Colonic mucosa (tissue), 4 donors: ENCODE measurements around the gene ORC2. TPM values are rescaled to one million over a fixed set of nuclear protein-coding genes. Genes with fewer than 3 reads are reported as not detected.
"Not testable (repeated sequence)": the region's sequence is repeated elsewhere in the genome, so short reads cannot be mapped to it uniquely, and the experiment has no call there.

Experiments
- DNase-seq: peaks from one replicate; pipeline ENCODE4 v3.0.0-alpha.2; 2020
- H3K27ac ChIP-seq: fragments of 200-600 bp; one replicate; pipeline ENCODE4 v1.8.0; 2021
- H3K27me3 ChIP-seq: fragments of 200-600 bp; one replicate; pipeline ENCODE4 v1.8.0; 2021
- H3K36me3 ChIP-seq: fragments of 200-600 bp; one replicate; pipeline ENCODE4 v1.8.0; 2021
- H3K4me1 ChIP-seq: fragments of 200-600 bp; one replicate; pipeline ENCODE4 v1.8.0; 2021; ENCODE audit warnings: mild to moderate bottlenecking
- H3K4me3 ChIP-seq: fragments of 200-600 bp; one replicate; pipeline ENCODE4 v1.8.0; 2021
- H3K9ac ChIP-seq, 2 donors: one replicate each; pipeline ENCODE4 v1.7.0; 2013; ENCODE audit warnings: control low read depth in 2 of 2, low read depth in 2 of 2, low read length in 2 of 2
- H3K9me3 ChIP-seq: fragments of 200-600 bp; one replicate; pipeline ENCODE4 v1.8.0; 2021
- CTCF ChIP-seq: fragments of 200-600 bp; IDR thresholded peaks from one replicate; pipeline ENCODE4 v1.8.0; 2022; ENCODE audit warnings: antibody characterized with exemption, mild to moderate bottlenecking
- intact Hi-C: fragments of 100-400 bp; cut with DNase I; formaldehyde crosslinking; loops from one replicate; pipeline ENCODE4 v1.14.1; 2022
- total RNA-seq, 2 donors: library from RNA; stranded (reverse); fragmentation: NEBNext Ultra II Directional in 1 of 2; extraction: Animal tissue kit (Norgen Biotek cat#: 25700) in 1 of 2; gene quantifications; one replicate each; pipeline ENCODE4 v1.2.1, GENCODE V29; 2021
- donor health status: healthy.
- donor health status: DM: no; HTN: no; CAD: no.
- donor health status: DM: no; HTN: no; CAD: no.

Gene ORC2
- total RNA-seq, 2 donors from 2014 or later = 36.4 to 39.0 TPM

- intact Hi-C loops = no loop called here
- no peak for DNase-seq
- no peaks in the 10 kb centered on the region for H3K27me3 ChIP-seq
- H3K9ac ChIP-seq = no peak overlapping the region
- no peak for TF ChIP-seq CTCF
- no peak overlapping the region for H3K4me3 ChIP-seq
- no peaks in the 10 kb centered on the region for H3K36me3 ChIP-seq
- peaks cover 4% of the 10 kb centered on the region for H3K4me1 ChIP-seq
- no peaks in the 10 kb centered on the region for H3K9me3 ChIP-seq
- peak overlapping the region; percentile 71 for H3K27ac ChIP-seq
Observed at GRCh38 chr2:200968735-200969134, 5.3 kb upstream of the ORC2 start.

GRCh38 chr2:200968162-200968561 is 4.7 kb upstream of the ORC2 start:
- Histone ChIP-seq H3K9me3 (no peaks in the 10 kb centered on the region), H3K36me3 (no peaks in the 10 kb centered on the region), H3K4me3 (no peak overlapping the region), H3K27ac (peak overlapping the region; percentile 71), H3K9ac (no peak overlapping the region), H3K4me1 (peaks cover 4% of the 10 kb centered on the region), H3K27me3 (no peaks in the 10 kb centered on the region)
- no peak for TF ChIP-seq CTCF
- intact Hi-C loops = no loop called here
- DNase-seq = peak; percentile 64

GRCh38 chr2:200966770-200967169 is 3.3 kb upstream of the ORC2 start:
- intact Hi-C loops = no loop called here
- H3K4me1 ChIP-seq = peaks cover 9% of the 10 kb centered on the region

GRCh38 chr2:200964498-200964897 is 1.0 kb upstream of the ORC2 start:
- Histone ChIP-seq H3K36me3 (no peaks in the 10 kb centered on the region), H3K4me3 (no peak overlapping the region), H3K27ac (no peak overlapping the region), H3K9me3 (no peaks in the 10 kb centered on the region), H3K9ac (no peak overlapping the region), H3K4me1 (peaks cover 15% of the 10 kb centered on the region), H3K27me3 (no peaks in the 10 kb centered on the region)
- no peak for TF ChIP-seq CTCF
- intact Hi-C loops = no loop called here
- DNase-seq = no peak

More at GRCh38 chr2:200966770-200967169, 3.3 kb upstream of the ORC2 start:
- Histone ChIP-seq H3K36me3 (no peaks in the 10 kb centered on the region), H3K9ac (no peak overlapping the region), H3K4me3 (no peak overlapping the region), H3K27me3 (no peaks in the 10 kb centered on the region), H3K27ac (no peak overlapping the region), H3K9me3 (no peaks in the 10 kb centered on the region)
- no peak for DNase-seq
- TF ChIP-seq CTCF = no peak

GRCh38 chr2:200963918-200964252 is 425 bp upstream of the ORC2 start:
- Histone ChIP-seq H3K4me1 (peaks cover 12% of the 10 kb centered on the region), H3K4me3 (peak overlapping the region; percentile 69)
- intact Hi-C loops = not testable (repeated sequence)

GRCh38 chr2:200962811-200963123 is 693 bp downstream of the ORC2 start:
- H3K27me3 ChIP-seq = no peaks in the 10 kb centered on the region
- no peak for DNase-seq
- H3K9ac ChIP-seq = peak overlapping the region; percentile 85 to 91
- no peak for TF ChIP-seq CTCF
- peaks cover 11% of the 10 kb centered on the region for H3K4me1 ChIP-seq
- intact Hi-C loops = no loop called here
- peak overlapping the region; percentile 80 for H3K27ac ChIP-seq
- H3K9me3 ChIP-seq = no peaks in the 10 kb centered on the region
- H3K4me3 ChIP-seq = peak overlapping the region; percentile 69
- H3K36me3 ChIP-seq = no peaks in the 10 kb centered on the region

More at GRCh38 chr2:200963918-200964252, 425 bp upstream of the ORC2 start:
- Histone ChIP-seq H3K27ac (peak overlapping the region; percentile 80), H3K9ac (peak overlapping the region; percentile 68 to 91)
- not testable (repeated sequence) for H3K27me3 ChIP-seq, H3K9me3 ChIP-seq, H3K36me3 ChIP-seq, DNase-seq
